OCI-LY3 (cell line): ENCODE measurements around the gene DGKB.

Experiments
- CTCF ChIP-seq: fragments of 200-600, 300-600 bp; sonication (generic); IDR thresholded peaks from 2 replicates; pipeline ENCODE4 v1.5.1; 2014; ENCODE audit warnings: antibody characterized with exemption, low read length, low read depth
- EZH2phosphoT487 ChIP-seq: fragments of 200-600 bp; shearing (Covaris generic); IDR thresholded peaks from 2 replicates; pipeline ENCODE4 v1.6.1; 2018; ENCODE audit warnings: antibody characterized with exemption, mixed run types, low read depth

GRCh38 chr7:14286036-14286435, 616.5 kb downstream of the DGKB start:
- TF ChIP-seq CTCF, result no peak
- TF ChIP-seq EZH2phosphoT487, result no peak
